ENCODE measurements around the gene CHN2. TPM values are rescaled to one million over a fixed set of nuclear protein-coding genes. Genes with fewer than 3 reads are reported as not detected.
A peak's percentile ranks its signal among the peaks of the same experiment; 100 is the strongest.

CHN2 gene
- total and polyA plus RNA-seq, 2 donors (not counting 1 experiment from before 2014, with no cell fraction given) = 0.86 to 1.4 TPM

DNA sequence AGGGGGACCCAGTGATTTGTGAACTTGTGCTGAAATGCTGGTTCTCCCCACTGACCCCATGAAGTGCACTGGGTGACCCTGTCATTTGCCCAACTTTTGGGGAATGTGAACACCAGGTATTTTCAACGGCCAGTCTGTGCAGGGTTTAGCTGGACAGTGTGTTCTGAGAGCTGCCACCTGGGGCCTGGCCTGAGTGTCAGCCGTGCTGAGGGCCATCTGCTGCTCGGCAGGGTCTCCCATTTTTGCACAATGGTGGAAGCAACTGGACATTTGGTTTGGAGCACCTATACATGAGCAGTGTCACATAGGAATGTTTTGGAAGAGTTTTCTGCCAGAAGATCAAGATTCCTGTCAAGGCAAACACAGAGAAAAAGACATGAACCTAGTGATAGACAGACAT lies 5.2 kb downstream of the CHN2 start:
- POLR2A ChIA-PET = no interaction called here
- Histone ChIP-seq H3K27ac (ENCODE audit: low read length in 2 of 2) (no peak overlapping the region), H2AFZ (ENCODE audit: insufficient read depth, low read depth, low read length, poor library complexity, severe bottlenecking) (no peak overlapping the region), H3K27me3 (replicated peaks in 1 of 4; ENCODE audit: control extremely low read depth in 1 of 4, control insufficient read depth in 3 of 4, insufficient read depth in 4 of 4, low read length in 3 of 4) (peaks cover 0 to 24% (median 22%) of the 10 kb centered on the region in 4 experiments), H3K4me1 (ENCODE audit: control insufficient read depth in 2 of 2, insufficient read depth in 2 of 2, low read length in 2 of 2) (peaks cover 17 to 22% of the 10 kb centered on the region in 2 donors), H3K4me2 (replicated peaks; ENCODE audit: low read depth, low read length, poor library complexity, severe bottlenecking) (no peak overlapping the region), H4K20me1 (ENCODE audit: control insufficient read depth, insufficient read depth, low read length, poor library complexity, severe bottlenecking) (no peaks in the 10 kb centered on the region), H3K36me3 (replicated peaks in 1 of 2; ENCODE audit: control extremely low read depth in 1 of 2, control insufficient read depth in 1 of 2, extremely low read depth in 1 of 2, insufficient read depth in 2 of 2, low read length in 1 of 2) (no peaks in the 10 kb centered on the region), H3K79me2 (ENCODE audit: control insufficient read depth, insufficient read depth, low read length) (no peaks in the 10 kb centered on the region), H3K4me3 (ENCODE audit: control extremely low read depth in 1 of 5, extremely low read depth in 1 of 5, insufficient read depth in 1 of 5, low read depth in 2 of 5, low read length in 4 of 5) (no peak overlapping the region), H3K9me3 (ENCODE audit: control extremely low read depth in 1 of 3, control insufficient read depth in 2 of 3, insufficient read depth in 1 of 3, low read length in 2 of 3) (no peaks in the 10 kb centered on the region), H3K9ac (ENCODE audit: low read length) (no peak overlapping the region)
- H3K9me3 Mint-ChIP-seq (ENCODE audit: insufficient read depth) = no peaks in the 10 kb centered on the region
- ATAC-seq (ENCODE audit: low read depth) (no peak), DNase-seq (no peak)
- H3K4me3 Mint-ChIP-seq = no peak overlapping the region
- CTCF ChIA-PET = no interaction called here
- TF ChIP-seq CTCF (IDR thresholded peaks at IDR 0.05) (no peak), EZH2 (IDR thresholded peaks at IDR 0.05; ENCODE audit: borderline replicate concordance, insufficient read depth, low read depth, low read length, poor library complexity, severe bottlenecking) (no peak)
- 83% methylated on average over 3 of the region's 3 CpGs for WGBS (ENCODE audit: insufficient coverage)
- intact Hi-C loops (cut with micrococcal nuclease) = no loop called here
- H3K4me1 Mint-ChIP-seq = peaks cover 23% of the 10 kb centered on the region
- peaks cover 37% of the 10 kb centered on the region for H3K27me3 Mint-ChIP-seq
- H3K27ac Mint-ChIP-seq = no peak overlapping the region

- TF ChIP-seq EZH2 (IDR thresholded peaks at IDR 0.05; ENCODE audit: borderline replicate concordance, insufficient read depth, low read depth, low read length, poor library complexity, severe bottlenecking) (no peak), CTCF (IDR thresholded peaks at IDR 0.05) (no peak)
- H3K36me3 ChIP-seq (replicated peaks in 1 of 2; ENCODE audit: control extremely low read depth in 1 of 2, control insufficient read depth in 1 of 2, extremely low read depth in 1 of 2, insufficient read depth in 2 of 2, low read length in 1 of 2) = no peaks in the 10 kb centered on the region
- H3K9me3 ChIP-seq (ENCODE audit: control extremely low read depth in 1 of 3, control insufficient read depth in 2 of 3, insufficient read depth in 1 of 3, low read length in 2 of 3) = no peaks in the 10 kb centered on the region
- no peak overlapping the region for H3K9ac ChIP-seq (ENCODE audit: low read length)
- peaks cover 7% of the 10 kb centered on the region for H3K4me1 Mint-ChIP-seq
- no peaks in the 10 kb centered on the region for H4K20me1 ChIP-seq (ENCODE audit: control insufficient read depth, insufficient read depth, low read length, poor library complexity, severe bottlenecking)
- no peak overlapping the region for H2AFZ ChIP-seq (ENCODE audit: insufficient read depth, low read depth, low read length, poor library complexity, severe bottlenecking)
- no peak overlapping the region for H3K4me2 ChIP-seq (replicated peaks; ENCODE audit: low read depth, low read length, poor library complexity, severe bottlenecking)
- ChIA-PET POLR2A (no interaction called here), CTCF (no interaction called here)
- H3K9me3 Mint-ChIP-seq (ENCODE audit: insufficient read depth) = no peaks in the 10 kb centered on the region
- no peaks in the 10 kb centered on the region for H3K79me2 ChIP-seq (ENCODE audit: control insufficient read depth, insufficient read depth, low read length)
- DNase-seq = peak; percentile 23
- H3K27me3 ChIP-seq (replicated peaks in 1 of 4; ENCODE audit: control extremely low read depth in 1 of 4, control insufficient read depth in 3 of 4, insufficient read depth in 4 of 4, low read length in 3 of 4) = peaks cover 0 to 5% (median 0%) of the 10 kb centered on the region in 4 experiments
- peaks cover 12% of the 10 kb centered on the region for H3K27me3 Mint-ChIP-seq
- WGBS (ENCODE audit: insufficient coverage) = 78% methylated on average over 1 of the region's 5 CpGs
- H3K4me3 ChIP-seq (ENCODE audit: control extremely low read depth in 1 of 5, extremely low read depth in 1 of 5, insufficient read depth in 1 of 5, low read depth in 2 of 5, low read length in 4 of 5) = no peak overlapping the region
- no peak overlapping the region for H3K27ac ChIP-seq (ENCODE audit: low read length in 2 of 2)
- no peak overlapping the region for H3K27ac Mint-ChIP-seq
- intact Hi-C loops (cut with micrococcal nuclease) = no loop called here
- H3K4me1 ChIP-seq (ENCODE audit: control insufficient read depth in 2 of 2, insufficient read depth in 2 of 2, low read length in 2 of 2) = peaks cover 0 to 5% of the 10 kb centered on the region in 2 donors
- no peak for ATAC-seq (ENCODE audit: low read depth)
- no peak overlapping the region for H3K4me3 Mint-ChIP-seq
Observed at GRCh38 chr7:29202651-29203069, 8.1 kb downstream of the CHN2 start.

Measured in B cell (primary cell).